A172 (cell line): ENCODE data around the gene NPW. TPM values are rescaled to one million over a fixed set of nuclear protein-coding genes. Genes with fewer than 3 reads are reported as not detected.

Source experiments
- DNase-seq: peaks from one replicate; pipeline ENCODE4 v3.0.0-alpha.2; 2015; ENCODE audit warnings: low spot score
- total RNA-seq: library from RNA; depleted of rRNA; stranded (reverse); fragments of >200 nt; shearing (Covaris generic); gene quantifications from 2 replicates; pipeline ENCODE4 v1.2.3, GENCODE V29; 2014

NPW gene
- total RNA-seq, 1 experiment from 2014 or later: not detected

DNA sequence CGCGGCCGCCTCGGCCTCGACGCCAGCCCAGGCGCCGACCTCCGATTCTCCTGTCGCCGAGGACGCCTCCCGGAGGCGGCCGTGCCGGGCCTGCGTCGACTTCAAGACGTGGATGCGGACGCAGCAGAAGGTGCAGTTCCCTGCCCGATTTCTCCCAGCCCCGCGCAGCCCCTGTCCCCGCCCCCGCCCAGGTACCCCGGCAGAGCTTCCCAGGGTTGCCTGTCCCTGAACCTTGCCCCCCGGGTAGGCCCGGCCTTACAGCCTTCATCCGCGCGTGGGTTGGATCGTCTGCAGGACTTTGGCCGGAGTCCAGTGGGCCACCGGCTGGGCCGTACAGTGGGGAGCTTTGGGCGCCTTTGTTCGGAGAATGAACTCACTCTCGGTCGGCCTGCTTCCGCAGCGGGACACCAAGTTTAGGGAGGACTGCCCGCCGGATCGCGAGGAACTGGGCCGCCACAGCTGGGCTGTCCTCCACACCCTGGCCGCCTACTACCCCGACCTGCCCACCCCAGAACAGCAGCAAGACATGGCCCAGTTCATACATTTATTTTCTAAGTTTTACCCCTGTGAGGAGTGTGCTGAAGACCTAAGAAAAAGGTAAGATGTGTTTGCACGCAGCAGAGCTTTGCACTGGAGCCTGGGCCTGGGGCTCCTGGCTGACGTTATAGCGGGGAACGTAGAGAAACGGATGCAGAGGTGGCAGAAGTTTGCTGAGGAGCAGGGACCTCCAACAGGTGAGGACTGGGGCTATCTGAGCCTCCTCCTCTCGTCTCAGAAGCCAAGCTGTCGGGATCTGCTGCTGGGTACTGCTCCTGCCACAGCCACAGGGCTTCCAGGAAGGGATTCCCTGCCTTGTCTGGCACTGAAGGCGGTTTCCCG lies 35.0 kb upstream of the NPW start:
- DNase-seq: no peak

DNA sequence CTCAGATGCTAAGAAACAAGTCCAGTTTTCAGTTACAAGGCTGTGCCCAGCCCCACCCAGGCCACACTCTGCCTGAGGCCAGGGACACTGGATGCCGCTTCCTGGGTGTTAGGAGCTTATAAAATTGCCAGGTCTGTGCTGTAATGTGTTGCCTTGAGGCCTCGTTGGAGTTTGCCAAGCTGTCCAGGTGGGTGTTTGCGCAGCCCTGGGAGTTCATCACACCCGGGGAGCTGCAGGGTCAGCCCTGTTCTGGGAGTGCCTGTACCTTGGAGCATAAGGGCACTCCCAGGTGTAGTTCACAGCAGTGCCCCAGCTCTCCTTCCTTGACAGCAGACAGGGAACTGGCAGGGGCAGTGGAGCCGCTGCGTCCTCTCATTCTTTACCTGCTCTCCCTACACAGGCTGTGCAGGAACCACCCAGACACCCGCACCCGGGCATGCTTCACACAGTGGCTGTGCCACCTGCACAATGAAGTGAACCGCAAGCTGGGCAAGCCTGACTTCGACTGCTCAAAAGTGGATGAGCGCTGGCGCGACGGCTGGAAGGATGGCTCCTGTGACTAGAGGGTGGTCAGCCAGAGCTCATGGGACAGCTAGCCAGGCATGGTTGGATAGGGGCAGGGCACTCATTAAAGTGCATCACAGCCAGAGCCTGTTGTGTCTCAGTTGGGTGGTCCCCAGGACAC lies 34.0 kb upstream of the NPW start:
- no peak for DNase-seq

GRCh38 chr16:1987198-1987597 lies 32.4 kb upstream of the NPW start:
- DNase-seq: no peak

- DNase-seq: no peak
Measured at GRCh38 chr16:1989209-1990100, 30.1 kb upstream of the NPW start, which contains the start of gene SYNGR3. Gene SYNGR3, plus strand, starts transcription at chr16:1989970. Its CDS starts 133 bp downstream, at chr16:1990103.

DNA sequence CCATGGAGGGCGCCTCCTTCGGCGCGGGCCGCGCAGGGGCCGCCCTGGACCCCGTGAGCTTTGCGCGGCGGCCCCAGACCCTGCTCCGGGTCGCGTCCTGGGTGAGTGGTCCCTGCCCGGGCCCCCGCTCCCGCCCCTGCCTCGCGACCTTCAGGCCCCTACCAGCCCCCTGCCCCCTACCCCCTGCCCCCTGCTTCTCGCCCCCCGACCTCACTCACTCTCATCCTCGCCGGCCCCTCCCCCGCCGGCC lies 29.6 kb upstream of the NPW start:
- no peak for DNase-seq

GRCh38 chr16:1990351-1991134 lies 29.0 kb upstream of the NPW start:
- no peak for DNase-seq

DNA sequence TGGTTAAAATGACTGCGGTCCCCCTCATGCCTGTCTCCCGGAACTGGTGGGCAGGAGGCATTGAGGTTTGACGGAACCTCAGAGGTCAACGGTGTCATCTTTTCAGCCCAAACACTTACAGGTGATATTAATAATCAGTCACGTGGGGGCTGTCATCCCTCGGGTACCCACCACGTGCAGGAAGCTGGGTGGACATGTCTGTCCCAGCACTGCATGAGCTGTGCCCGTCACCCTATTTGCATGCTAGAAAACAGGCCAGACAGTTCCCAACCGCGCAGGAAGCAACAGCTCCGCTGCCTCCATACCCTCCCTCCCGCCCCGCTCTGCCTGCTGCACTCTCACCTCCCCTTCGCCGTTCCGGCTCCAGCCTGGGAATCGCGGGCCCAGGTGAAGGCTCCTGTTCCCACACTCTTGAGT lies 28.4 kb upstream of the NPW start:
- DNase-seq: no peak

DNA sequence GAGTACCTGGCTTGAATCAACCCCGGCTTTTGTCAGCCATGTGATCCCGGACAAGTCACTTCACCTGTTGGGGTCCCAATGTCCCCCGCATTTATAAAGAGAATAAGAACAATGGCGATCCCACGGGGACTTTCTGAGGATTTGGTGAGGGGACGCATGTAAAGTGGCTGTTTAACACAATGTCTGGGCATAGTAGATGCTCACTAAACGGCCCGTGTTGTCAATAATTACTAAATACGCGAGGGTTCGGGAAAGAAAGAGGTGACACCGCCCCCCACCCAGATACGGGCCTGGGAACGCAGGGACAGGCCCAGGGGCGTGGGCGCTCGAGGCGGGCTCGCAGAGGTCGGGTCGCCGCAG lies 28.0 kb upstream of the NPW start:
- DNase-seq: no peak

GRCh38 chr16:1991948-1992703 lies 27.5 kb upstream of the NPW start:
- DNase-seq: no peak

DNA sequence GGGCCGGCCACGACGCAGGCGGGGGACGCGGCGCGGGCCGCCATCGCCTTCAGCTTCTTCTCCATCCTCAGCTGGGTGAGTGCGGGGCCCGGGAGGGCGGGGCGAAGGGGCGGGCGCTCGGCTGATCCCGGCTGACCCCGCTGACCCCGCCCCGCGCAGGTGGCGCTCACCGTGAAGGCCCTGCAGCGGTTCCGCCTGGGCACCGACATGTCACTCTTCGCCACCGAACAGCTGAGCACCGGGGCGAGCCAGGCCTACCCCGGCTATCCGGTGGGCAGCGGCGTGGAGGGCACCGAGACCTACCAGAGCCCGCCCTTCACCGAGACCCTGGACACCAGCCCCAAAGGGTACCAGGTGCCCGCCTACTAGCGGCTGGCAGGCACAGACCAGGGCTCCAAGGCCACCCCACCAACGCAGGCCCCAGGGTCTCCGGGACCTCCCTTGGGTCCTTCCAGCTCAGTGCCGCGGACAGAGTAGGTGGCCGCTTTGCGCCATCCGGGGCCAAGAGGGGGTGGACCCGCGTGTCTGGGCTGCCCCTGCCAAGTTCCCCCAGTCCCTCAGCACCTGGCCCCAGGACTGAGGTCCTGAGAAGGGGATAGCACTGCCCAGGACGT lies 26.8 kb upstream of the NPW start:
- no peak for DNase-seq

GRCh38 chr16:1993731-1994131 lies 25.9 kb upstream of the NPW start:
- DNase-seq: no peak

DNA sequence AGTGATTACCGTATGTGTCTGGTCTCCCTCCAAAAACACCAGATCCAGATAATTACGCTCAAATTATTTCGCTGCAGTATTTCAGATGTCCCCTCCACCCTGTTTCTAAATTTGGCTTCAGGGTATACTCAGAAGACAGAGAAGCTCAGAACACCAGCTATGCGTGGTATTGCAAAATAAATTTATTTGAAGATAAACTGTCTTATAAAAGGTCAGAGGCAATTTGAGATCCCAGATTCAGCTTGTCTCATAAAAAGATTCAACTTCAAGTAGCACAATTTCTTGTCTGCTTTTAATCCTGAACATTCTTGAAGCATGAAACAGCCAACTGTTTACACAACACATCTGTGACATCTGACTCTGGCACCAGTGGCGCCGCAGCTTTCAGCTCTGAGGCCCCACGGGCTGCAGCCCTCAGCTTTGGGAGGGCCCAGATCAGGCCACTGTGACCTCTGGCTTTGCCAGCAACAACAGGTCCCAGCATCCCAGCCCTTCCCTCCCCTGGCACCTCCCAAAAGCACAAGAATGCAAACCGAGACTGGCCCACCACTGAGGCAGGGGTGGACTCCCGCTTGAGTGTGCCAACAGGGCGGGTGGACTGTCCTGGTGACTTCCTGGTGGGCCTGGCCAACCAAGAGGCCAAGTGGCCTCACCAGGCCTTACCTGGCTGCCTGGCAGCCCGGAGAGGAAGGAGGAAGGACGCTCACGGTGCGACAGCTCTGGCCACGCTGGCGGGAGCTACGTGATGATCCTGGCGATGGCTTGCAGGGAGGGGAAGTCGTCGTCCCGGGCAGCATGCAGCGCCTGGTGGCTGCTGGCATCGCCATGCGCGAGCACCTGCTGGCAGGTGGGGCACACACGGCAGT lies 21.9 kb upstream of the NPW start:
- no peak for DNase-seq

- no peak for DNase-seq
Measured at GRCh38 chr16:1998360-1998835, 21.2 kb upstream of the NPW start.

GRCh38 chr16:1998852-1999801 lies 20.5 kb upstream of the NPW start:
- DNase-seq: no peak

GRCh38 chr16:1999866-2000514 lies 19.6 kb upstream of the NPW start:
- no peak for DNase-seq

DNA sequence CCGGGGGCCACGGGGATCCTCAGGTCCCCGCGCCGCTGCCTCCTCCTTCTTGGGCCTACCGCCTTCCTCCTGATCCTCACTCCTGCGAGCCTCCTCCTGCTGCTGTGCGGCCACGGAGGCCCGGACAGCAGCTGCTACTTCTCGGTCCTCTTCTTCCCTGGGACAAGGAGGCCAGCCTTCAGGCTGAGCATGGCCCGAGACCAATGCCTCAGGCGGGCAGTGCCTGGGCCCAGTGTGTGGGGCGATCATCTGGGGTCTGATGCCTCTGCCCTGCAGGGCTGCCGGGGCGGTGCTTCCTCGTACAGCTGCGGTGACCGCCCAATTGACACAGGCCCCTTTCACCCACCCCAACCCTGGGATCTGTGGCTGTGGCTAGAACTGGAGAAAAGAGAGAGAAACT lies 18.6 kb upstream of the NPW start:
- DNase-seq: no peak

- no peak for DNase-seq
Measured at GRCh38 chr16:2001456-2002355, 17.9 kb upstream of the NPW start.
